Glomerular visceral epithelial cell (primary cell): ENCODE measurements around the gene DHX30.
"Not testable (repeated sequence)": the region's sequence is repeated elsewhere in the genome, so short reads cannot be mapped to it uniquely, and the experiment has no call there.

ENCODE experiments used
- DNase-seq: peaks from one replicate; pipeline ENCODE4 v3.0.0-alpha.2; 2016; ENCODE audit errors: extremely low spot score

Gene DHX30

GRCh38 chr3:47884603-47885002 lies 81.7 kb downstream of the DHX30 start:
- DNase-seq = no peak

- no peak for DNase-seq
Observed at GRCh38 chr3:47885168-47885567, 82.2 kb downstream of the DHX30 start.

GRCh38 chr3:47887991-47888390 lies 85.1 kb downstream of the DHX30 start:
- not testable (repeated sequence) for DNase-seq

GRCh38 chr3:47888986-47889757 lies 86.2 kb downstream of the DHX30 start:
- no peak for DNase-seq

- DNase-seq = no peak
Observed at GRCh38 chr3:47890126-47890827, 87.3 kb downstream of the DHX30 start.

- no peak for DNase-seq
Observed at GRCh38 chr3:47890828-47891612, 88.1 kb downstream of the DHX30 start.

GRCh38 chr3:47891613-47892005 lies 88.7 kb downstream of the DHX30 start:
- no peak for DNase-seq

GRCh38 chr3:47892286-47893040 lies 89.5 kb downstream of the DHX30 start:
- DNase-seq = no peak

GRCh38 chr3:47895241-47895640 lies 92.3 kb downstream of the DHX30 start:
- no peak for DNase-seq

- DNase-seq = no peak
Observed at GRCh38 chr3:47896736-47897135, 93.8 kb downstream of the DHX30 start.

- no peak for DNase-seq
Observed at GRCh38 chr3:47897954-47898353, 95.0 kb downstream of the DHX30 start.

GRCh38 chr3:47899495-47900108 lies 96.7 kb downstream of the DHX30 start:
- DNase-seq = no peak
